ENCODE measurements around the gene NDRG3.

NDRG3 gene

GRCh38 chr20:36745927-36746659, at the start of gene NDRG3:
Gene NDRG3, minus strand, starts transcription at chr20:36746090. Its CDS starts 24,355 bp downstream, at chr20:36721735.
- DNase-seq: peak; percentile 95

GRCh38 chr20:36794116-36794474, 48.2 kb upstream of the NDRG3 start:
- no peak for DNase-seq

- no peak for DNase-seq
Measured at GRCh38 chr20:36793294-36794115, 47.6 kb upstream of the NDRG3 start.

- peak; percentile 17 for DNase-seq
Measured at GRCh38 chr20:36792422-36792821, 46.5 kb upstream of the NDRG3 start.

- DNase-seq: no peak
Measured at GRCh38 chr20:36791862-36792261, 46.0 kb upstream of the NDRG3 start.

- no peak for DNase-seq
Measured at GRCh38 chr20:36786663-36787062, 40.8 kb upstream of the NDRG3 start.

- no peak for DNase-seq
Measured at GRCh38 chr20:36786246-36786645, 40.4 kb upstream of the NDRG3 start.

- no peak for DNase-seq
Measured at GRCh38 chr20:36785308-36785707, 39.4 kb upstream of the NDRG3 start.

- no peak for DNase-seq
Measured at GRCh38 chr20:36784900-36785299, 39.0 kb upstream of the NDRG3 start.

GRCh38 chr20:36784116-36784515, 38.2 kb upstream of the NDRG3 start:
- no peak for DNase-seq

GRCh38 chr20:36779656-36780025, 33.8 kb upstream of the NDRG3 start:
- DNase-seq: no peak

GRCh38 chr20:36778831-36779655, 33.2 kb upstream of the NDRG3 start:
- no peak for DNase-seq

GRCh38 chr20:36777576-36777975, 31.7 kb upstream of the NDRG3 start:
- DNase-seq: no peak

- no peak for DNase-seq
Measured at GRCh38 chr20:36777167-36777566, 31.3 kb upstream of the NDRG3 start.

GRCh38 chr20:36775826-36776225, 29.9 kb upstream of the NDRG3 start:
- peak; percentile 55 for DNase-seq

- no peak for DNase-seq
Measured at GRCh38 chr20:36775196-36775595, 29.3 kb upstream of the NDRG3 start.

- peak; percentile 99 for DNase-seq
Measured at GRCh38 chr20:36773597-36774390, 27.9 kb upstream of the NDRG3 start, which contains the start of gene DSN1. Gene DSN1, minus strand, starts transcription at chr20:36773763. Its CDS starts 2,305 bp downstream, at chr20:36771458.

- DNase-seq: no peak
Measured at GRCh38 chr20:36773107-36773596, 27.3 kb upstream of the NDRG3 start.

GRCh38 chr20:36770680-36771079, 24.8 kb upstream of the NDRG3 start:
- DNase-seq: no peak

GRCh38 chr20:36768768-36769430, 23.0 kb upstream of the NDRG3 start:
- DNase-seq: no peak

- no peak for DNase-seq
Measured at GRCh38 chr20:36761125-36761524, 15.2 kb upstream of the NDRG3 start.

- DNase-seq: no peak
Measured at GRCh38 chr20:36760647-36761046, 14.8 kb upstream of the NDRG3 start.

Measured in inflammatory macrophage treated with lipopolysaccharide for 4 hours (primary cell).